Stimulated activated CD4-positive, alpha-beta T cell treated with anti-CD3 and anti-CD28 coated beads, Interleukin-2, amount 100 ng/mL, for 24 hours (primary cell): ENCODE results near the gene SMPDL3B.

Source experiments
- DNase-seq, 2 donors: peaks; one replicate each; pipeline ENCODE4 v3.0.0-alpha.2; 2020

SMPDL3B gene

DNA sequence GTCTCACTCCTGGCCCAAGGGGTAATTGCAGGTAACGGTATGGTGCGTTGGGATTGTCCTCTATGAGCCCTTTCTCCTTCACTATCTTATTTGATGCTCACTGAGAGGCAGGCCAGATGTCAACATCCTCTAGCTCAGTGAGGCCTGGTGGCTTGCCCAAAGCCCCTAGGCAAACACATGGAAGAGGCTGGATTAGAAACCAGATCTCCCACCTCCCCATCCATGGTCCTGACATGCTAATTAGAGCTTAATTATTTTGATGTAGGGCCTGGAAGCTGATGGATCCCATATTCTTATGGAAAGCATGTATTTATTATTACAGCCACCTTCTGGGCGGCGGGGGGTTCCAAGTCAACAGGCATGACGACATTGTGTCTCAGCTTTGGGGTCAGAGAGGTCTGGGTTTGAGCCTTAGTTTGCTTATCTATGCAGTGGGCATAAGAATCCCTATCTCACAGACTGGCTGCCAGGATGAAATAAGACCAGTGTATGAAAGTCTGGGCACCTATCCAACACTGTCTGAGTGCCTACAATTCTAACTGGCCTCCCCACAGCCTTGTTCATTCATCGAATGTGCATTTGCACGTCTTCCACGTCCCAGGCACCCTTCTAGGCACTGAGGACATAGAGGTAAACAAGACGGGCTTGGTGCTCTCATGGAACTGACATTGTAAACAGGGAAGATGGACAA lies 6.2 kb downstream of the SMPDL3B start:
- no peak for DNase-seq

DNA sequence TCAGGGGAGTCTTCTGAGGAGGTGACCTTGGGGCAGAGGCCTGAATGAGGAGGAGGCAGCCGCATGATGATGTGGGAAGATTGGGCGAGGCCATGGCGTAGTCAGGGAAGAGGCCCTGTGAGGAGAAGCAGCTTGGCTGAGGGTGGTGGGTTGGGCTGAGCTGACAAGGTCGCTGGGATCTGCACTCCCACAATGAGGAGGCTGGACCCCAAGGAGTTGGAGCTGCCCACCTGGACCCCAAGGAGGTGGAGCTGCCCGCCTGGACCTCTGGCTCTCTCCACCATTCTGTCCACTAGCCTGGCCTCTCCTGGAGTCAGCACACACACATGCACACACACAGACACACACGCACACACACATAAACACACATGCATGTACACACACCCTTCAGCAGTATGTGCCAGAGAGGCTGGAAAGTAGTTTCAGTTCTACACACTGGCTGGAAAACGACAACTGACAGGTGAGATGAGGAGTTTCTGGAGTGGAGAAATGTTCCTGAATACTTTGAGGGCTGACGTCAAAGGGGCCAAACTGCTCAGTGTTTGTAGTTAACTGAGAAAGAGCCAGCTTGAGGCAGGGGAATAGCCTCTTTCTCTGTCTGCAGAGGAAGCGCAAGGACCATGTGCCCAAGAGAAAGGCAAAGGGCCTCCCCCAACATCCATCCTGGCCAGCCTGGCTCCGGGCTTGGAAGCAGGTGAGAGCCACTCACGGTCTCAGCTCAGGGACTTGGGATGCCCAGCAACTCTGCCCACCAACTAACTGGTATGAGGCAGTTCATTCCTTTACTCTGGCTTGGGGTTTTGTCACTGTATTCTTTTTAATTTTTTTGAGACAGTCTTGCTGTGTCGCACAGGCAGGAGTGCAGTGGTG lies 7.1 kb downstream of the SMPDL3B start:
- DNase-seq, result no peak

DNA sequence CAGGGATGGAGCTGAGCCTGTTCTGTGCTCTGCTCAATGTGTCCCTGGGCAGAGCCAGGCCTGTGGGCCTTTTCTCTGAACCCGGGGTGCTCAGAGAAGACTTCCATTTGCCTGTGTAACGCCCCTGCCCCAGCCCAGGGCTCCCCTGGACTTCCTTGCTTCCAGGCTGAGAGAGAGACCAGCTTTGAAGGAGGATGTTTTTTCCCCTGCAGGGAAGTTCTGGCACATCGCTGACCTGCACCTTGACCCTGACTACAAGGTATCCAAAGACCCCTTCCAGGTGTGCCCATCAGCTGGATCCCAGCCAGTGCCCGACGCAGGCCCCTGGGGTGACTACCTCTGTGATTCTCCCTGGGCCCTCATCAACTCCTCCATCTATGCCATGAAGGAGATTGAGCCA lies 10.2 kb downstream of the SMPDL3B start:
- no peak for DNase-seq

DNA sequence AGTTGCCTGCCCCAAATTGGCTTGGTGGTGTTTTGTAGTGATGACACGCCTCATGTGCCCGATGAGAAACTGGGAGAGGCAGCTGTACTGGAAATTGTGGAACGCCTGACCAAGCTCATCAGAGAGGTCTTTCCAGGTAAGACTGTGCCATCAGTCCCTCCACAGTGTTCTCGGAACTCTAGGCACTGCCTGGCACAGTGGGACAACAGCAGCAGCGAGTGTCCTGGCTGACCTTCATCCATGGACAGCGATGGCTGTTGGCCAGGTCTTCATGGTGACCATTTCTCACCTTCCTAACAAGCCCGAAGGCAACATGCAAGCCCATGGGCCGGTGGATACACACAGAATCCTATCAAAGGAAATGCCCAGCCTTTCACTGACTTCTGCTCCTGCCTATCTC lies 14.2 kb downstream of the SMPDL3B start:
- no peak for DNase-seq

DNA sequence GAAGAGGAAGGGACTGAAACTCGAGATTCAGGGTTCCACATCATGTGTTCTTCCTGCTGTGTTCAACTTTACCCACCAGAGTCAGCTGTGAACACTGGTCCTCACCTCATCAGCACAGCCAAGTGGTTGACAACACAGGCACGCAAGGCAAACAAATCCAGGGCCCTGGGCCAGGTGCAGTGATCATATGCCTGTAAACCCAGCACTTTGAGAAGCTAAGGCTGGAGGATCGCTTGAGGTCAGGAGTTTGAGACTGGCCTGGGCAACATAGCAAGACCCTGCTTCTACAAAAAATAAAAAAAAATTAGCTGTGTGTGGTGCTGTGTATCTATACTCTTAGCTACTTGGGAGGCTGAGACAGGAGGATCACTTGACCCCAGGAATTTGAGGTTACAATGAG lies 16.6 kb downstream of the SMPDL3B start:
- no peak for DNase-seq

DNA sequence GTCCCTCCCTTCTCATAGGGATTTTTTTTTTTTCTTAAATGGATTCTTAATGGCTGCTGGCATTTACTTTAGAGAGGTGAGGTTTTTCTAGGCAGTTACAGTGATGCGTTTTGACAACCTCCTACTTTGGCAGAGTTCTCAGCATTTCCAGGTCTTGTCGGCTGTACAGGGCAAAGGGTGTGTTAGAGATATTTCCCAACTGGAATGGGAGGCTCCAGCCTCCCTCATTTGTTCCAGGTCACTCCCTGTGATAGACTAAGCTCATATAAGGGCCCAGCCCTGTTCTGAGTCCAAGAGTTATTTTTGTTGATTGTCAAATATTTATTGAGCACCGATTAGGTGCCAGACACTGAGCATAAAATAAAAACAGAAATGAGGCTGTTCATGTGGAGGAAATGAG lies 17.3 kb downstream of the SMPDL3B start:
- no peak for DNase-seq

DNA sequence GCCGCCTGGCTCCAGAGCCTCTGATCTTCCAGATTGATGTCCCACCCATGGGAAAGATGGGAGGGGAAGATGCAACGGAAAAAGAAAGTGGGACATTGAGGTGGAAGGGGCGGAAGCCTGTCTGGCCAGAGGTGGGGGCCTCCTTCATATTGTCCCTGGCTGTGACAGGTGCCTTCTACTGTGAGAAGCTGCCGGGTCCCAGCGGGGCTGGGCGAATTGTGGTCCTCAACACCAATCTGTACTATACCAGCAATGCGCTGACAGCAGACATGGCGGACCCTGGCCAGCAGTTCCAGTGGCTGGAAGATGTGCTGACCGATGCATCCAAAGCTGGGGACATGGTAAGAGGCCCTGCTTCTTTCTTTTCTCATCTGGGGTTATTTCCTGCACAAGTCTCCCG lies 19.4 kb downstream of the SMPDL3B start:
- no peak for DNase-seq

DNA sequence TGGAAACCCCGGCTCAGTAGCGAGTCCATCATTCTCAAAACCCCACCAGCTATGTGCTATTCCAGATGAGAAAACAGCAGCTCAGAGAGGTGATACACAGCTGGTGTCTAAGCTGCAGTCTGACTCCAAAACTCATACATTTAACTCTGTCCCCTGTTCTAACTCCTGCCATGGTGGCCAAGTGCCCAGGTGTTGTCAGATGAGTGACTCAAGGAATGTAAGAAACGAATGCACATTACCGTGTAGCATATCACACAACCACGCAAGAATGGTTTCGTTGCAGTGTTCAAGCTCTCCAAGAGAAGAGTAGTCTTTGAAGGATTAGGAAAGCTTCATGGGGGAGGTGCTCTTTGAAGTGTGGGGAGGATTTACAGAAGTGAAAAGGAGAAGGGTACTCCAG lies 20.3 kb downstream of the SMPDL3B start:
- no peak for DNase-seq

DNA sequence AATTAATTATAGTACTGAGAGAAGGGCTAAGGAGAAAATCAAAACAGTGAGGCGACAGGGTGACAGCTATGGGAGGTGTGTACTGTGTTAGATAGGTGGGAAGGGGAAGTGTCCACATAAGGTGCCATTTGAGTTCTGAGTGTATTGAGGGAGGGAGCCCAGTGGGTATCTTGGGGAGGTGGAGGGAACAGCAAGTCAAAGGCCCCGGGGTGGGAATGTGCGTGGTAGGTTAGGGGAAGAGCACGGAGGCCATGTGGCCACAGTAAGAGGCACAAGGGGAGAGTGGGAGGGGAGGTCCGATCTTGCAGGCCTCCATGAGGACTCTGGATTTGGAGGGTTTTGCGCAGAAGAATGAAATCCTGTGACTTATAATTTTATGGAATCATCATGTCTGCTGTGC lies 22.0 kb downstream of the SMPDL3B start:
- no peak for DNase-seq

DNA sequence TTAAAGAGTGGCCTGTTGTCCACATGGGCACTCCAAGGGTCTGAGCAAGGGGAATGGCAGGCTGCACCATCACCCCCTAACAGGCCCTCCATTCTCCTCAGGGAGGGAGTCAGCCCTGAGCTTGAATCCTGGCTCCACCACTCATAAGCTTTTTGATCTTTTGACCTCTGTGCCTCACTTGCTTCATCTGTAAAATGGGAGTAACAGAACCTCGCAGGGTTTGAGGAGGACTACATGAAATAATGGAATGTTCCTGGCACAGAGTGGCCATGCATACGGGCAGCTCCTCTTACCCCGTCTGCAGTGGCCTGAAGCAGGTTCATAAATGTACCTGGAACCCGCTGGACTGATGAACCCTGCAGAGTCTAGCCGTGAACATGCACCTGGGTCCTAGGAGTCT lies 22.9 kb downstream of the SMPDL3B start:
- DNase-seq, result no peak

DNA sequence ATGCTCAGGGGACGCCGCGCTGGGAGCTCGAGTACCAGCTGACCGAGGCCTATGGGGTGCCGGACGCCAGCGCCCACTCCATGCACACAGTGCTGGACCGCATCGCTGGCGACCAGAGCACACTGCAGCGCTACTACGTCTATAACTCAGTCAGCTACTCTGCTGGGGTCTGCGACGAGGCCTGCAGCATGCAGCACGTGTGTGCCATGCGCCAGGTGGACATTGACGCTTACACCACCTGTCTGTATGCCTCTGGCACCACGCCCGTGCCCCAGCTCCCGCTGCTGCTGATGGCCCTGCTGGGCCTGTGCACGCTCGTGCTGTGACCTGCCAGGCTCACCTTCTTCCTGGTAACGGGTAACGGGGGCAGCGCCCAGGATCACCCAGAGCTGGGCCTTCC lies 23.7 kb downstream of the SMPDL3B start:
- no peak for DNase-seq

DNA sequence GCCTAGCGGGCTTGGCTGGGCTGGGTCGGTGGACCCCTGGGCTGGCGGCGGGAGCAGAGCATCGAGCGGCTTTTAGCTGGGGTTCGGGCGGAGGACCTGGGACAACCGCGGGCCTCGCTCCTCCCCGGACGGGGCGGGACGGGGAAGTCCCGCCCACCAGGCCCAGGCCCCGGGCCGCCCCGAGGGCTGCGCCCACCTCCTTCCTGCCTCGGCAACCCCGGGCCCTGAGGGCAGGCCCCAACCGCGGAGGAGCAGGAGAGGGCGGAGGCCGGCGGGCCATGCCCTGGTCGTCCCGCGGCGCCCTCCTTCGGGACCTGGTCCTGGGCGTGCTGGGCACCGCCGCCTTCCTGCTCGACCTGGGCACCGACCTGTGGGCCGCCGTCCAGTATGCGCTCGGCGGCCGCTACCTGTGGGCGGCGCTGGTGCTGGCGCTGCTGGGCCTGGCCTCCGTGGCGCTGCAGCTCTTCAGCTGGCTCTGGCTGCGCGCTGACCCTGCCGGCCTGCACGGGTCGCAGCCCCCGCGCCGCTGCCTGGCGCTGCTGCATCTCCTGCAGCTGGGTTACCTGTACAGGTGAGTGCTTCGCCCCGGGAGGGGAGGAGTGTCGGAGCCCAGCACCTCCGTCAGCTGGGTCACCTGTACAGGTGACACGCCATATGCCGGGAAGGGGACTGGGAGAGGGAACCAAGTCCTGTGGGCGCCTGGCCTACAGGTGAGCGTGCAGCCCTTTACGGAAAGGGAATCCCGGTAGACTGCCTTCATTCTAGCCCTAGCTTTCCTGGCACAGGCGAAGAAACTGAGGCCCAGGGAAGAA lies 25.2 kb downstream of the SMPDL3B start, which contains the start of gene XKR8:
TSS of gene XKR8 (plus strand) at position 182 of the 812 bp plus-strand sequence. CDS start at position 279, 97 bp downstream.
- peak; percentile 83 to 87 for DNase-seq

DNA sequence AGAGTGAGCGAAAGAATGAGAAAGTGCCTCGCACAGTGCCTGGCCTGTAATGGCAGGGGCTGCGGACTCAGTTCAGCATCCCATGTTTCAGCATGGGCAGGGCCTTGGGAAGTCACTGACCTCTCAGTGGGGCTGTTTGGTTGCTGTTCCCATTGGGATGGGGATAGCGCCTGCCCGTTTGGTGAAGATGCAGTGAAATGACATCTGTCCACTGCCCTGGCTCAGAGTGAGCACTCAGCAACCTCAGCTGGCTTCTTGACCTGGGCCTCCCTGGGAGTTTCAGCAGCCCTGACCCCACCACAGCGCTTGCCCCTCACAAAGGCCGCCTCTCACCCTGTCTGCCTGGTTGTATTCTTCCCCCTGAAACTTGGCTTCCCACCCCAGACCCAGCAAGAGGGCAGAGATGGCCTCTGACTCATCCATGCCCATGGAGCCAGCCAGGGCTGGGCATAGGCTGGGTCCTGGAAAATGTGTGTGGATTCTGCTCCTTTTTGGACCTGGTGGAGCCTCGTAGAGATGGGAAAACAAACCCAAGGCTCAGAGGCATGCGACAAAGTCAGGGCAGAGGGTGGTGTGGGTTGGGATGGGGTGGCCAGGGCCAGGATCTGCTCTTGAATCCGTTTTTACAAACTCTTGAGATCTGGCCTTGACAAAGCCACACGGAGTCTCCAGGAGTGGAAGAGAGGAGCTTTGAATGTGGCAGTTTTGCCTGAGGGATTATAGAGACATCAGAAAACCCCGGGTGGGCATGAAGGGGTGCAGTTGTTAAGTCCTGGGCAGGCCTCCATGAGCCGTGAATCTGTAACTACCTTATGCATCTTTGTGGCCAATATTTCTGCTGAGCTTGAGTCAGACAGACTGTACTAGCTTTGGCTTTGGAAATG lies 26.2 kb downstream of the SMPDL3B start:
- DNase-seq, result no peak

DNA sequence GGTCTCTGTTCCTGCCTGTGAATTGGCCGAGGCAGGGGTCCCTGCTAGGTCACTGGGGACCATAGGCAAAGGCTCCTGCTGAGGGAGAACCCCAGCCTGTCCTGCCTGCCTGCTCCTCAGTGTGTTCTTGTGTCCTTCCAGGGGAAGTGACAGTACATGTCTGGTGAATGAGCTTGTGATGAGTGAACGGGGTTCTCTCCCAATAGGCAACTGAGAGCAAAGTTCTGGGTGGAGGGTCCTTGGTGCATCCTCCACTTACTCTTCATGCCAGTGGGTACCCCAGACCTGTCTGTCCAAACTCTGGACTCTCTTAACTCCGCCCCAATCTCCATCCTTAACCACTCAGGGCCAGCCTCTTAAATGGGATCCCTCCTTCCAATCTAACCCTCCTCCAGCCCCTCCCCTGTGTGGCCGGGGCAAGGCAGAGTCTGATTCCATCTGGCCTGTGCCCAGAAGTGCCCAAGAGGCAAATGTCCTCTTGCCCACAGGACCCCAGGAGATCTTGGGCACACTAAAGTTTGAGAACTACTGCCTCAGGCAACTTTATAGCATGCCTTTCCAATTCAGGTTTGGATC lies 26.9 kb downstream of the SMPDL3B start:
- no peak for DNase-seq

DNA sequence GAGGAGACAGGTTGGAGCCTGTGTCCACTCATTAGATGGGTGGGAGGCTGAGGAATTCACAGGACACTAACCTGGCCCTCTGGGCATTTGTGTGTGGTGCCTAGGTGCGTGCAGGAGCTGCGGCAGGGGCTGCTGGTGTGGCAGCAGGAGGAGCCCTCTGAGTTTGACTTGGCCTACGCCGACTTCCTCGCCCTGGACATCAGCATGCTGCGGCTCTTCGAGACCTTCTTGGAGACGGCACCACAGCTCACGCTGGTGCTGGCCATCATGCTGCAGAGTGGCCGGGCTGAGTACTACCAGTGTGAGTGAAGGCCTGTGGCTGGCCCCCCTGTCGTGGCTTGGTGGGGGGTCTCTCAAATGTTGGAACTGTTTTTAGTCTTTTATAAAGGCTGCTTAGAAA lies 28.6 kb downstream of the SMPDL3B start:
- DNase-seq, result no peak

DNA sequence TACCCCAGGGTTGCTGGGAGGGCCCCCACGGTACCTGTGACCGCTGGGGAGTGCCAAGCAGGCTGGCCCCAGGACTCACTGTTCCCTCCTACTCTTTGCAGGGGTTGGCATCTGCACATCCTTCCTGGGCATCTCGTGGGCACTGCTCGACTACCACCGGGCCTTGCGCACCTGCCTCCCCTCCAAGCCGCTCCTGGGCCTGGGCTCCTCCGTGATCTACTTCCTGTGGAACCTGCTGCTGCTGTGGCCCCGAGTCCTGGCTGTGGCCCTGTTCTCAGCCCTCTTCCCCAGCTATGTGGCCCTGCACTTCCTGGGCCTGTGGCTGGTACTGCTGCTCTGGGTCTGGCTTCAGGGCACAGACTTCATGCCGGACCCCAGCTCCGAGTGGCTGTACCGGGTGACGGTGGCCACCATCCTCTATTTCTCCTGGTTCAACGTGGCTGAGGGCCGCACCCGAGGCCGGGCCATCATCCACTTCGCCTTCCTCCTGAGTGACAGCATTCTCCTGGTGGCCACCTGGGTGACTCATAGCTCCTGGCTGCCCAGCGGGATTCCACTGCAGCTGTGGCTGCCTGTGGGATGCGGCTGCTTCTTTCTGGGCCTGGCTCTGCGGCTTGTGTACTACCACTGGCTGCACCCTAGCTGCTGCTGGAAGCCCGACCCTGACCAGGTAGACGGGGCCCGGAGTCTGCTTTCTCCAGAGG lies 31.8 kb downstream of the SMPDL3B start:
- DNase-seq, result no peak

DNA sequence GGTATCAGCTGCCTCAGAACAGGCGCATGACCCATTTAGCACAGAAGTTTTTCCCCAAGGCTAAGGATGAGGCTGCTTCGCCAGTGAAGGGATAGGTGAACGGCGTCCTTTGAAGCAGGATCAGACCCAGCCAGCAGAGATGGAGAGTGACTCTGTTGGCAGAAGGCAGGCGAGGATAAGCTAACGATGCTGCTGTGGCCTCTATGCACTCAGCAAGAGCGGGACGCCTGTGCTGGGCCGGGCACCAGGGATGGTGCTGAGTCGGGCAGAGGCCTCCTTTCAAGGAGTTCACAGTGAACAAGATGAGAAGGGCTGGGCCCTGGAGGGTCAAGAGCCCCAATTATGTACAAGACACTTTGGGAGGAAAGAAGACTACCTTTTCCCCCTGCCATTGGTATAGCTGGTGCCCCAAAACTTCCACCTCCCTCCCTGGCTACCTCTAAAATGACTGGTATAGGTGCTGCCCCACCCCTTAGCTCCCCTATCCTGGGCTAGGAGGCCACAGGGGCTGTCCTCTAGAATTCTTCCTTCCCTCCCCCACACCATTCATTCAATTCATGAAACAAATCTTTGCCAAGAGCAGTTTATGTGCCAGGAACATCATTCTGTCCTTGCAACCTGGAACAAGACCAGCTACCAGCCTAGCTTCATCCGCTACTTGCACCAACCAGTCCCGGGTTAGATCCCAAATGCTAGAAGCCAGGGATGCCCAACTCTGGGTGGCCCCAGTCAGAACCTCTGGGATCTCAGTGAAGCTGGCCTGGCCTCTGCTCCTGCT lies 32.5 kb downstream of the SMPDL3B start:
- DNase-seq, result no peak

DNA sequence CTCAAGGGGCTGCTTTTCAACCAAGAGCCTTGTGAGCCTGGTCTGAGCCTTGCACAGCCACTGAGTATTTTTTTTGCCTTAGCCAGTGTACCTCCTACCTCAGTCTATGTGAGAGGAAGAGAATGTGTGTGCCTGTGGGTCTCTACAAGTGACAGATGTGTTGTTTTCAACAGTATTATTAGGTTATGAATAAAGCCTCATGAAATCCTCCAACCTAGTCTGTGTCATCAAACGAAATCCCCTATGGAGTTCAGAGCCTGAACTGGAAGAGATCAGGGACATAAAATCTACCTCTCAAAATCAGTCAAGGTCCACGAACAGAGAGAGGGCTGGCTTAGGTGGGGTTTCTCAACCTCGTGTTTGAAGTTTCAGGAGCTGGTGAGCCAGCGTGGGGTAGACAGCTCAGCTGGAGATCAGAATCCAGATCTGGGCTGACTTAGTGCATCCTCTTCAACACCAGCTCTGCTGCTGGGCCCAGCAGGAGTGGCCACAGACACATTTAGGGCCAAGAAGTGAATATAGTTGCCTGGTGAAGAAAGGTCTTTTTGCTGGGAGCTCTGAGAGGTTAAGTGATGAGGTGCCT lies 33.2 kb downstream of the SMPDL3B start:
- DNase-seq, result no peak

DNA sequence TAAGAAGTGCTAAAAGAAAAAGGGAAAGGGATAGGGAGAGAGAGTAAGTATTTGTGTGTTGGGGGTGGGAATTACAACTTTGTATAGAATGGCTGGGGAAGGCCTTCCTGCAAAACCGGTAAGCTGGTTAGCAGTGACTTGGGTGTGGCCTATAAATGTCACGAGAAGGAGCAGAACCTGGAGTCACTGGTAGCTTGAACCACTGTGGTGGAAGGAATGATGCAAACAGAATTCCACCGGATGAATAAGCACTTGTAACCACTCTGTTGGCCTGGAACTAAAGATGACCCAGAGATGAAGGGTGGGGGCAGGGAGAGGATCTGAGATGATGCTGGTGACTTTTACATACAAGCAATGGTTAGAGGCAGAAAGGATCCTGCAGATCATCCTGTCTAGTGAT lies 33.9 kb downstream of the SMPDL3B start:
- DNase-seq, result no peak

DNA sequence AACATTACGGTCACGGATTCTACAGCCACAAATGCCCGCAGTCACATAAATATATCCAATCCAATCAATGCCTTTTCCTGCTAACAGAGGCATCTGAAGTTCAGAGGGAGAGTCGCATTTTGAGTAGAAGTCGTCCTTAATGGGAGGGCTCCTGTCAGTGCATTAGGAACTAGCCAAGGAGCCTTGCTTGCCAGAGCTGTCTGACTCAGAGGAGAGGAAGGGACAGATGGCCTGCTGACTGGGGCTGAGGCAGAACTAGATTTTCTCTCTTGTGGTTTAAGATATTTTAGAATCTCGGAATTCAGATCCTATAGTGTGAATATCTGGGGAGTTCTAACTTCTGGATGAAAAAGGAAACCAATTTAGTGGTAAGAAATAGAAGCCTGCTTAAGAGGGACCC lies 35.6 kb downstream of the SMPDL3B start:
- no peak for DNase-seq
